ENCODE data around the gene EYS.
"Not testable (repeated sequence)": the region's sequence is repeated elsewhere in the genome, so short reads cannot be mapped to it uniquely, and the experiment has no call there.

DNA sequence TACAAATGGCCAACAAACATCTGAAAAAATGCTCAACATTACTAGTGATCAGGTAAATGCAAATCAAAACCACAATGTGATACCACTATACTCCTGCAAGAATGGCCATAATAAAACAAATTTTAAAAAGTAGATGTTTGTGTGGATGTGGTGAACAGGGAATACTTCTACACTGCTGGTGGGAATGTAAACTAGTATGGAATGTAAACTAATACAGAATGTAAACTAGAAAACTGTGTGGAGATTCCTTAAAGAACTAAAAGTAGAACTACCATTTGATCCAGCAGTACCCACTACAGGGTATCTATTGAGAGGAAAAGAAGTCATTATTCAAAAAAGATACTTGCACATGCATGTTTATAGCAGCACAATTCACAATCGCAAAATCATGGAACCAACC is 1878.3 kb downstream of the EYS start:
- TF ChIP-seq POLR2AphosphoS5 (IDR thresholded peaks at IDR 0.05; ENCODE audit: borderline replicate concordance, low read depth, low read length); FOXP2 (optimal IDR thresholded peaks at IDR 0.05; ENCODE audit: control extremely low read depth, extremely low read length, insufficient read depth): not testable (repeated sequence)

Measured in SK-N-MC (cell line).